GM15510 (cell line): ENCODE data around the gene TK2.

ENCODE experiments used
- POLR2A ChIP-seq: IDR thresholded peaks from 3 replicates; pipeline ENCODE4 v1.6.1; 2011; ENCODE audit warnings: borderline replicate concordance; ENCODE audit not compliant: insufficient read length; ENCODE audit errors: extremely low read depth

The TK2 gene

GRCh38 chr16:66521252-66521713, 28.6 kb downstream of the TK2 start:
- TF ChIP-seq POLR2A, result no peak

GRCh38 chr16:66520406-66521170, 29.3 kb downstream of the TK2 start:
- TF ChIP-seq POLR2A, result no peak

GRCh38 chr16:66519482-66520373, 30.2 kb downstream of the TK2 start:
- TF ChIP-seq POLR2A, result no peak

GRCh38 chr16:66517586-66518263, 32.2 kb downstream of the TK2 start:
- no peak for TF ChIP-seq POLR2A

GRCh38 chr16:66516808-66517585, 32.9 kb downstream of the TK2 start:
- TF ChIP-seq POLR2A, result no peak

GRCh38 chr16:66516509-66516807, 33.5 kb downstream of the TK2 start:
- TF ChIP-seq POLR2A, result no peak

- no peak for TF ChIP-seq POLR2A
These were observed 34.1 kb downstream of the TK2 start for GRCh38 chr16:66515596-66516508.

GRCh38 chr16:66513111-66513723, 36.7 kb downstream of the TK2 start:
- TF ChIP-seq POLR2A, result no peak

GRCh38 chr16:66512272-66513110, 37.4 kb downstream of the TK2 start:
- TF ChIP-seq POLR2A, result no peak

- no peak for TF ChIP-seq POLR2A
These were observed 38.2 kb downstream of the TK2 start for GRCh38 chr16:66511602-66512271.

GRCh38 chr16:66510711-66511601, 39.0 kb downstream of the TK2 start:
- no peak for TF ChIP-seq POLR2A

- no peak for TF ChIP-seq POLR2A
These were observed 39.6 kb downstream of the TK2 start for GRCh38 chr16:66510298-66510697.
